ENCODE results near the gene VAMP1.
"Not testable (repeated sequence)": the region's sequence is repeated elsewhere in the genome, so short reads cannot be mapped to it uniquely, and the experiment has no call there.

VAMP1 gene

GRCh38 chr12:6494258-6494743 is 23.8 kb upstream of the VAMP1 start:
- TF ChIP-seq CTCF (IDR thresholded peaks at IDR 0.05; ENCODE audit: insufficient read depth, low read depth, low read length, missing control alignments): no peak
- H3K4me3 ChIP-seq (ENCODE audit: low read depth, low read length): peak overlapping the region; percentile 89
- DNase-seq (ENCODE audit: low read depth): no peak

GRCh38 chr12:6493497-6494257 is 23.2 kb upstream of the VAMP1 start, which contains the start of gene NCAPD2:
NCAPD2 (plus strand) TSS chr12:6494102; CDS start chr12:6495099, 997 bp downstream.
- TF ChIP-seq CTCF (IDR thresholded peaks at IDR 0.05; ENCODE audit: insufficient read depth, low read depth, low read length, missing control alignments): no peak
- DNase-seq (ENCODE audit: low read depth): peak; percentile 98
- peak within 1 kb of the TSS; percentile 90 for H3K4me3 ChIP-seq (ENCODE audit: low read depth, low read length)

GRCh38 chr12:6492838-6493496 is 22.5 kb upstream of the VAMP1 start, which contains the start of gene MRPL51:
MRPL51 (minus strand) TSS chr12:6493262; CDS start chr12:6493136, 126 bp downstream.
- peak; percentile 98 for DNase-seq (ENCODE audit: low read depth)
- H3K4me3 ChIP-seq (ENCODE audit: low read depth, low read length): peak within 1 kb of the TSS; percentile 90
- TF ChIP-seq CTCF (IDR thresholded peaks at IDR 0.05; ENCODE audit: insufficient read depth, low read depth, low read length, missing control alignments): no peak

- not testable (repeated sequence) for H3K4me3 ChIP-seq (ENCODE audit: low read depth, low read length)
These were observed 20.2 kb upstream of the VAMP1 start for GRCh38 chr12:6490673-6491072.

GRCh38 chr12:6489449-6489848 is 19.0 kb upstream of the VAMP1 start:
- no peak for DNase-seq (ENCODE audit: low read depth)
- H3K4me3 ChIP-seq (ENCODE audit: low read depth, low read length): no peak overlapping the region
- no peak for TF ChIP-seq CTCF (IDR thresholded peaks at IDR 0.05; ENCODE audit: insufficient read depth, low read depth, low read length, missing control alignments)

More at GRCh38 chr12:6490673-6491072, 20.2 kb upstream of the VAMP1 start:
- not testable (repeated sequence) for DNase-seq (ENCODE audit: low read depth)

GRCh38 chr12:6488240-6488639 is 17.8 kb upstream of the VAMP1 start:
- TF ChIP-seq CTCF (IDR thresholded peaks at IDR 0.05; ENCODE audit: insufficient read depth, low read depth, low read length, missing control alignments): no peak
- H3K4me3 ChIP-seq (ENCODE audit: low read depth, low read length): no peak overlapping the region
- DNase-seq (ENCODE audit: low read depth): no peak

- TF ChIP-seq CTCF (IDR thresholded peaks at IDR 0.05; ENCODE audit: insufficient read depth, low read depth, low read length, missing control alignments): no peak
- DNase-seq (ENCODE audit: low read depth): no peak
These were observed 7.9 kb upstream of the VAMP1 start for GRCh38 chr12:6478416-6478815.

GRCh38 chr12:6477601-6478377 is 7.3 kb upstream of the VAMP1 start:
- H3K4me3 ChIP-seq (ENCODE audit: low read depth, low read length); DNase-seq (ENCODE audit: low read depth): not testable (repeated sequence)

More at GRCh38 chr12:6478416-6478815, 7.9 kb upstream of the VAMP1 start:
- no peak overlapping the region for H3K4me3 ChIP-seq (ENCODE audit: low read depth, low read length)

Measured in GM12865 (cell line).